CD4-positive, alpha-beta T cell treated with Interleukin-15 for 1 hour (primary cell): ENCODE results near the gene TLE4.
A peak's percentile ranks its signal among the peaks of the same experiment; 100 is the strongest.

Experiments
- DNase-seq: peaks from one replicate; pipeline ENCODE4 v3.0.0-alpha.2; 2020

TLE4 gene

DNA sequence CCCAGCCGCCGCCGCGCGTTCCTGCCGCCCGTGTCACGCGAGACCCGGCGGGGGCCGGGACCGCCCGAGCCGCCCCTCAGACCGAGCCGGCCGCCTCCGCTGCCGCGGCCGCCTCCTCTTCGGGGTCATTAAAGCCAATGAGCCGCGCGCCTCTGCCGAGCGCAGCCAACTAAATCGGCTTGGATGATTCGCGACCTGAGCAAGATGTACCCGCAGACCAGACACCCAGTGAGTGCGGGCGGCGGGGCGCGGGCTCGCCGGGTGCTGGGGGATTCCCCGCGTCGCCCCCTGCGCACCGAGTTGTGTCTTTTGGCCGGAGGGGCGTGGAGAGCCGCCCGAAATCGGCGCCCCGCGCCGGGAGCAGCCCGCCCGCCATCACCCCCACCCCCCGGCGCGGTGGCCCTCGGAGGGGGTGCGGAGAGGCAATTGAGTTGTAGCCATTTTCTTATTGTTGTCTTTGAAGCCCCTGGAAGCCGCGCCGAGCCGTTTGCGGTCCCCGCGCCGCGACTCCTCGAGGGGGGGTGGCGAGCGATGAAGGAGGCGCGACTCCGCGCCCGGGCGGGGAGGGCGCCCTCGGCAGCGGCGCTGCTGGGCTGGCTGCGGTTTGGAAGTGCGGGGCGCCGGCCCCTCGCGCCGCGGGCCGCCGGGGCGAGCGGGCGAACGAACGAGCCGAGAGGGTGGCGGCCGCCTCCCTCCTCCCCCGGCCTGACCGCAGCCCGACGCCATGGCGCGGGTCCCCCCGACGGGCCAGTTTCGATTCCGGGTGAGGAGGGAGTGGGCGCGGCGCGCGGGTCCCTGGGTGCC lies 1.0 kb downstream of the TLE4 start:
- DNase-seq = peak; percentile 58

DNA sequence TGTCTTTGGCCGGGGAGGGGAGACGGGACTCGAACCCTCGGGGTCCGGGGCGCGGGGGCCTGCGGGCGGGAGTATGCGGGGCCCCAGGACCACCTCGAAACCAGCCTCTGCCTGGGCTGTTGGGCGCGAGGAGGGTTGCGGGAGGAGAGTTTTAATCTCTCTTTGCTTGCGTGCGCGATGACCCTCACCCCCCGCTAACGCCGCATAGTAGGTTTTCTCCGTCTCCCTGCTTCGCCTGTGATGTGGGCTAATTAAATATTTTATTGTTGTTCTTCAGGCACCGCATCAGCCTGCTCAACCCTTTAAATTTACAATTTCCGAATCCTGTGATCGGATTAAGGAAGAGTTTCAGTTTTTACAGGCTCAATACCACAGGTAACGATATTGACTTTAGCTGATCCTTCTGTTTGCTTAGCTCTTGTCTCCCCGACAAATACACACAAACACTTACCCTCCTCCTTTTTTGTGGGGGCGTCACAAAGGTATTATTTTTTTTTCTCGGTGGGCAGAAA lies 1.7 kb downstream of the TLE4 start:
- DNase-seq = no peak

GRCh38 chr9:79574136-79574535 lies 2.4 kb downstream of the TLE4 start:
- DNase-seq = no peak

- DNase-seq = no peak
Observed at GRCh38 chr9:79574781-79575180, 3.0 kb downstream of the TLE4 start.

GRCh38 chr9:79575547-79575946 lies 3.8 kb downstream of the TLE4 start:
- DNase-seq = no peak

- no peak for DNase-seq
Observed at GRCh38 chr9:79577969-79578723, 6.4 kb downstream of the TLE4 start.

DNA sequence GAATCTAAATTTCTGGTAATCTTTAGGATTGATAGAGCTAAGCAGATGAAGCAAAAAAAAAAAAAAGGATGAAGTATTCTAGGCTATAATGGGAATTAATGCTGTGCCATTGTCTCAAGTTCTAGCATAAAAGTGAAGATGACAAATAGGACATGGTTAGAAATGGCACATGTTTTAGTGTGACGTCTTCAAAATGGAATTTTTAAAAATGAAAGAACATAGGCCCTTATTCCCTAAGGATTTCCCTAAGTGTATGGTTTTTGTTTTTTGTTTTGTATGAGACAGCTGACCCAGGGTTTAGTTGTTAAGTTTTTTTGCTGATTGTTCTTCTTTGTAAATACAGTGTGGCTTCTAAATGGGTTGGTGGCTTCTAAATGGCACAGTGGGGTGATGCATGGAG lies 7.1 kb downstream of the TLE4 start:
- DNase-seq = no peak

- no peak for DNase-seq
Observed at GRCh38 chr9:79579624-79580023, 7.9 kb downstream of the TLE4 start.

DNA sequence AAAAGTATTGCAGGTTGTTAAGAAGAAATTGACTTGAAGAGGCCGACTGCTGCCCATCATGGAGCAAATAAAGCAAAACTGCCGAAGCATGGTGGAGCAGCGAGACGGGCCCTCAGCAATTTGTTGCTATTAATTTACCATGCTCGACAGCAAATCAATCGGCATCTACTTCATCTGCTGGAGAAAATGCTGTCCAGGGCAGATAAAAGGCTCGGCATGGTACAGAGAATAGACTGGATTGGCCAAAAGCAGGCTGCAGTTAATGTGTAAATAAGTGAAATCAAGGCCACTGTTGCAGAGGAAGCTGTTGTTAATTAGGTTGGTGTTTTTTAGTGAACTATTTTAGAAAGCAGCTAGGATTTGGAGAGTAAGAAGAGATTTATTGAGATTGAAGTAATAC lies 8.3 kb downstream of the TLE4 start:
- no peak for DNase-seq

DNA sequence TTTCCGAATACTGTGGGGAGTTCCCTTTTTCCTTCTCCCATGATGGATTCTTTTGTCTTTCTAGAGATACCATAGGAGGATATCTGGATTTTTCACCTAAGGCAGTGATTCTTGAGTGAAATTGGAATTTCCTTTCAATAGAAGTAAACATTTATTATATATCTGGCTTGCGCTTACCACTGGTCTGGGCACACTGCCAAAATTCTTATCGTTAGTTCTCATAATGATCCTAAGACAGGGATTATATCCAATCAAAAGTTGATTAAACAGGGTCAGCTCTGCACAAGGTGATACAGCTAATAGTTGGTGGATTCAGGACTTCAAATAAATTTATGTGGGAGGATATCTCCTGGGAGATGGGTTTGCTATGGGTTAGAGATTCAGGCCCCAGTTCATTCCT lies 9.6 kb downstream of the TLE4 start:
- DNase-seq = no peak

GRCh38 chr9:79581794-79582193 lies 10.0 kb downstream of the TLE4 start:
- DNase-seq = peak; percentile 33

DNA sequence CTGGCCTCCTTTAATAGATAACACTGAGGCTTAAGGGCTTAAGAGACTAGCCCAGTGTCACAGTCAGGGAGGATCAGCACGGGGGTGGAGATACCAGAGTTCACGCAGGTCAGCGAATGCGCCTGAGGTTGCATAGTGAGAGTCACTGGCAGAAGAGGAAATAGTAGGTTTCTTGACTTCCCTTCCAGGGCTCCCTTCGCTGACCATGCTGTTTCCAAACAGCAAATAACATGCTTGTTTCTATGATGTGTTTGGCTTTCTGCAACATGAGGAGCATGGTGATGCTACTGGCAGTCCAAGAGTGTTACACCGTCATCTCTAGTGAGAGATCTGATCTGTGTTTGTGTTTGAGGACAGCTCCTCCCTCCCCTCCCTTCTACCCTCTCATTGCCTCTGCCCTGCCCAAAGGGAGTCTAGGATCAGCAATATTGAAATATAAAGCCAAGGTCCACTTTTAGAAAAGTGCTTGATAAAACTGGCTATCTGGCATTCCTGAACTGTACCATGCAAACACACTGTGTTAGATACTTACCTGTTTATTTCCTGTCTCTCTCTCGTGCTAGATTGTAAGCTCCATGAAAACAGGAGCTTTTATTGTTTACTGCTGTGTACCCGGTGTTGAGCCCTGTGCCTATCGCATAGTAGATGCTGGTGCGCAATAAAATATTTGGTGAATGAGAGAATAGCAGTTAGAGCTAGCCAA lies 12.3 kb downstream of the TLE4 start:
- DNase-seq = peak; percentile 67

- DNase-seq = no peak
Observed at GRCh38 chr9:79584655-79584982, 12.9 kb downstream of the TLE4 start.

DNA sequence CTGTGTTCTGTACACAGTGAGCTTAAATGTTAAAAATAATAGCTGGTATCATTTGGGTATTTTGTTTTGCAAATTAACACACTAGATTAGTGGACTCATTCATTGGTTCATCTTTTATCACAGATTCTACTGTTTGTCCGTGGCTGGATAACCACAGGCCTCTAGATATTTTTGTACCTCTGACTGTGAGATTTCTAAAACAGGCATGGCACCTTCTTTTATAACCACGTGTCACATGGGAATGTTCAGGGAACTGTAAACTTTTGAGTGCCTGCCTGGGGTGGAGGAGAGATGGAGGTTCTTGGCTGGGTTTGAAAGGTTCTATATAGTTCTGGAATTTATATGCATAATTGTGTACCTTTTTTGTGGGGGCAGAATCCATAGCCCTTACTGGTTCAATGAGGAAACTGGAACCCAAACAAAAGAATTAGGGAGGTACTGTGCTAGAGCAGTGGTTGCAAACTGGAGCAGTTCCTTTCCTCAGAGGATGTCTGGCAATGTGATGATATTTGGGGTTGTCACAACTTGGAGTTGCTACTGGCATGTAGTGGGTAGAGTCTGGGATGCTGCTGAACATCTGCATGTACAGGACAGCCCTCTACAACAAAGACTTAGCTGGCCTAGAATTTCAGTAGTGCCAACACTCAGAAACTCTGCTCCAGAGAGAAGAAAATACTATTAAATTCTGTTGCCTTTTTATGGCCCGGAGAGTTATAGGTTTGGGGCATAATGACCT lies 16.9 kb downstream of the TLE4 start:
- DNase-seq = no peak

- no peak for DNase-seq
Observed at GRCh38 chr9:79591458-79591857, 19.7 kb downstream of the TLE4 start.

DNA sequence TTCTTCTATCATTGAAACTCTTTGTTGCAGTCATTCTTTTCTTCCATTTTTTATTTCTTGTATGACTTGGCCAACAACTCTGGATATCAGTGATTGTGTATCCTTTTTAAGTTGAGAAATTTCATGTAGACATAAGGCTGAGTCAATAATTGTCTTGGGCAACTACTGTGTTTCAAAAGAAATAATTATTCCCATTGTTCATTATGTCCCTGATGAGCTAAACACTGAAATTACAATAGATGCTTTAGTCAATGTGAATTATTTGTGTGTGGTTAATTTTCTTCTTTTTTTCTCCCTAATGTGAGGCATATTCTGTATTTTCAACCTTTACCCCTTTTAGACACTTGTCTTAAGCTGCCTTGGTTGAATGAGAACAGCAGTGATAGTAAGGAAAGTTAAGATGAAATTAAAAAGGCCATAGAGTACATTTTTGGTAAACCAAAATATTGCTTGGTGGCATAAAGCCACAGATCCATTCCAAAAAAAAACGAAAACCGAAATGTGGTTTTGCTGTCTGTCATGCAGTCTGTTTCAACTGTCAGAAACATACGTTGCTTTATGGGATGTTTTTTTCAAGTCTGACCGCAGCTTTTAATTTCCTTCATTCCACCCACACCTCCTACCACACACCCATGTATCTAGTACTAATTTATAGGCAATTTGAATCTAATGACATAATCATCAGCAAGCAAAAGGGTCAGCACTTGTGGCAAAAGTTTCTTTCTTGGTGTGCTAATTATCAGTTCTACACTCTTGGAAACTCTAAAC lies 21.1 kb downstream of the TLE4 start:
- DNase-seq = no peak

- no peak for DNase-seq
Observed at GRCh38 chr9:79598562-79599345, 27.0 kb downstream of the TLE4 start.

GRCh38 chr9:79600466-79600865 lies 28.7 kb downstream of the TLE4 start:
- no peak for DNase-seq

- DNase-seq = no peak
Observed at GRCh38 chr9:79603222-79603920, 31.6 kb downstream of the TLE4 start.

DNA sequence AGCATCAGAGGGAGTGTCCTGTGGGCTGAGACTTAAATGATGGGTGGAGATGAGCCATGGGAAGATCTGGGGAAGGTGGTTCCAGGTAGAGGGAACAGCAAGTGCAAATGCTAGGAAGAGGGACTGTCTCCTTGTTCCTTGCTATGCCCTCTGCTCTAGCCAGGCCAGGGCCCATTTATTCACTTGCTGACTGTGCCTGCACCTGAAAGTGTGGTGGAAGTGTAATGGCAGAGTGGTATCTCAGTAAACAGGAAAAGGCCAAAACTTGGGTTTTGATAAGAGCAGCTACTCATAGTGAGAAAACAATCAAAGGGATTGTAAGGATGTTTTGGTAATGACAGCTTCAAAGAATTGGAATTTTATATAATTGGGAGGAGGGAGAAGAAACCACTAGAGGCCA lies 32.4 kb downstream of the TLE4 start:
- DNase-seq = no peak
